NB4 (cell line): ENCODE measurements around the gene AMOTL2.

Source experiments
- MYC ChIP-seq: IDR thresholded peaks from 2 replicates; pipeline ENCODE4 v1.6.1; 2011; ENCODE audit warnings: low read depth, low read length
- POLR2A ChIP-seq: IDR thresholded peaks from 2 replicates; pipeline ENCODE4 v1.6.1; 2011; ENCODE audit warnings: mild to moderate bottlenecking; ENCODE audit not compliant: insufficient read length; ENCODE audit errors: extremely low read depth
- TF ChIP-seq, protein P1 (sequence below): IDR thresholded peaks from one replicate; pipeline ENCODE4 v1.5.1; 2012; ENCODE audit warnings: low read depth, low read length
- TF ChIP-seq, protein P2 (sequence below): IDR thresholded peaks from 2 replicates; pipeline ENCODE4 v1.6.1; 2011; ENCODE audit warnings: low read depth, low read length

DNA sequence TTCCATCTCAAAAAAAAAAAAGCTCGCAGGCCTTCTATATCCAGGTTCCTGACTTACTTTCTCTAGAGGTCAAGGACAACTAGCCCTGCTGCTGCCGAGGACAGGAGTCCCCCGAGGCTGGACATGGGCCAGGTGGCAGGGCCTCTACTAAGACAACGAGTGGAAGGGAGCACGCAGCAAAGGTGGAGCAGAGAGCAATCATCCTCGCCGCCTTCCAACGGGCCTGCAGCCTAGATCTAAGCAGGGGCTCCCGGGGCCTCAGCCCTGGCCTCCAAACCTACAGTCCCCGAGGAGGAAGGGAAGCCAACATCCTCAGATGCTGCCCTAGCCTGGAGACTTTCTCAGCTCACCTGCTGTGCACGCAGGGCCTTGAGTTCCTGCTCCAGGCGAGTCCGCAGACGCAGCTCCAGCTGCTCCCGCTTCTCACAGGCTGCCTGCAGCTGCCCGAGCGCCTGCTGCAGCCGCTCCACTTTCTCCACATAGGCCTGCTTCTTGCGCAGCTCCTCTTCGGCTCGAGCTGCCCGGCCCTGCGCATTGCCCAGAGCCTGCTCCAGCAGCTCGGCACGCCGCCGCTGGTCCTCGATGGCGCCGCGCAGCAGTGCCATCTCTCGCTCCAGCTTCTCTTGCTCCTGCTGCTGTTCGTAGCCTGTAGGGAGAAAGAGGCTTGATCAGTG, 12.9 kb downstream of the AMOTL2 start:
- TF ChIP-seq, protein P1, sequence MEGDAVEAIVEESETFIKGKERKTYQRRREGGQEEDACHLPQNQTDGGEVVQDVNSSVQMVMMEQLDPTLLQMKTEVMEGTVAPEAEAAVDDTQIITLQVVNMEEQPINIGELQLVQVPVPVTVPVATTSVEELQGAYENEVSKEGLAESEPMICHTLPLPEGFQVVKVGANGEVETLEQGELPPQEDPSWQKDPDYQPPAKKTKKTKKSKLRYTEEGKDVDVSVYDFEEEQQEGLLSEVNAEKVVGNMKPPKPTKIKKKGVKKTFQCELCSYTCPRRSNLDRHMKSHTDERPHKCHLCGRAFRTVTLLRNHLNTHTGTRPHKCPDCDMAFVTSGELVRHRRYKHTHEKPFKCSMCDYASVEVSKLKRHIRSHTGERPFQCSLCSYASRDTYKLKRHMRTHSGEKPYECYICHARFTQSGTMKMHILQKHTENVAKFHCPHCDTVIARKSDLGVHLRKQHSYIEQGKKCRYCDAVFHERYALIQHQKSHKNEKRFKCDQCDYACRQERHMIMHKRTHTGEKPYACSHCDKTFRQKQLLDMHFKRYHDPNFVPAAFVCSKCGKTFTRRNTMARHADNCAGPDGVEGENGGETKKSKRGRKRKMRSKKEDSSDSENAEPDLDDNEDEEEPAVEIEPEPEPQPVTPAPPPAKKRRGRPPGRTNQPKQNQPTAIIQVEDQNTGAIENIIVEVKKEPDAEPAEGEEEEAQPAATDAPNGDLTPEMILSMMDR = no peak
- TF ChIP-seq POLR2A (no peak), MYC (no peak)
- TF ChIP-seq, protein P2, sequence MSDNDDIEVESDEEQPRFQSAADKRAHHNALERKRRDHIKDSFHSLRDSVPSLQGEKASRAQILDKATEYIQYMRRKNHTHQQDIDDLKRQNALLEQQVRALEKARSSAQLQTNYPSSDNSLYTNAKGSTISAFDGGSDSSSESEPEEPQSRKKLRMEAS = no peak
